Kidney (tissue), 14 donors: Measurements from ENCODE around the gene VAMP3. TPM values are rescaled to one million over a fixed set of nuclear protein-coding genes. Genes with fewer than 3 reads are reported as not detected.

ENCODE experiments used
- DNase-seq, 5 donors: peaks; one replicate each; pipeline ENCODE4 v3.0.0-alpha.2; 2013 to 2020
- FAIRE-seq: peaks from 2 replicates; lab custom pipeline; 2012; peaks lifted over from hg19 to GRCh38; lab: Jason Lieb, UNC
- H3K27ac ChIP-seq, 2 donors: one replicate each; pipeline ENCODE4 v1.7.0; 2013; ENCODE audit warnings: low read depth in 2 of 2, low read length in 2 of 2, inconsistent platforms in 1 of 2
- H3K27me3 ChIP-seq: one replicate; pipeline ENCODE4 v1.7.1; 2013; ENCODE audit warnings: low read length, inconsistent platforms; ENCODE audit not compliant: control insufficient read depth, insufficient read depth
- H3K36me3 ChIP-seq, 3 donors: one replicate each; pipeline versions ENCODE4 v1.7.0 to v1.7.1; 2013; ENCODE audit warnings: low read length in 3 of 3, control low read depth in 1 of 3, inconsistent platforms in 1 of 3; ENCODE audit not compliant: insufficient read depth in 3 of 3, control insufficient read depth in 2 of 3
- H3K4me1 ChIP-seq, 3 donors: one replicate each; pipeline versions ENCODE4 v1.7.0 to v1.7.1; 2013; ENCODE audit warnings: low read length in 3 of 3, inconsistent platforms in 1 of 3, low read depth in 1 of 3; ENCODE audit not compliant: control insufficient read depth in 2 of 3, insufficient read depth in 2 of 3
- H3K4me3 ChIP-seq, 3 donors: one replicate each; pipeline versions ENCODE4 v1.7.0 to v1.8.1; 2013; ENCODE audit warnings: low read length in 3 of 3, control low read depth in 1 of 3, inconsistent platforms in 1 of 3
- H3K9ac ChIP-seq, 3 donors: one replicate each; pipeline versions ENCODE4 v1.7.0 to v1.7.1; 2013; ENCODE audit warnings: low read length in 3 of 3, control low read depth in 1 of 3, inconsistent platforms in 1 of 3
- H3K9me3 ChIP-seq, 3 donors: one replicate each; pipeline versions ENCODE4 v1.7.0 to v1.7.1; 2013; ENCODE audit warnings: low read length in 3 of 3, control low read depth in 1 of 3, inconsistent platforms in 1 of 3; ENCODE audit not compliant: control insufficient read depth in 2 of 3, insufficient read depth in 1 of 3
- CTCF ChIP-seq: IDR thresholded peaks from 3 replicates; pipeline ENCODE4 v1.5.1; 2012; ENCODE audit warnings: mild to moderate bottlenecking, moderate library complexity, borderline replicate concordance; ENCODE audit not compliant: insufficient read depth; ENCODE audit errors: extremely low read depth
- intact Hi-C: fragments of 100-400 bp; cut with DNase I; formaldehyde crosslinking; loops from one replicate; pipeline ENCODE4 v1.11.1; 2022
- polyA plus RNA-seq: library from polyadenylated mRNA; stranded (reverse); fragments of 350-450 nt; fragmentation: Illumina TruSeq; extraction: RNeasy Lipid Tissue Mini Kit (QIAGEN cat#74804); gene quantifications from one replicate; pipeline ENCODE4 v1.2.3, GENCODE V29; 2014; ENCODE audit warnings: low read depth, low replicate concordance; ENCODE audit not compliant: insufficient read depth
- total RNA-seq: library from RNA; stranded (reverse); fragmentation: NEBNext Ultra II Directional; extraction: Animal tissue kit (Norgen Biotek cat#: 25700); gene quantifications from one replicate; pipeline ENCODE4 v1.2.1, GENCODE V29; 2021
- donor health status: control.
- donor health status: control.
- donor health status: control.
- donor health status: control.
- donor health status: control.
- donor health status: DM: yes; HTN: yes; CAD: no.
- donor health status: Normal renal cell carcinoma (clear cell type).

Gene VAMP3
- total and polyA plus RNA-seq, 2 donors from 2014 or later = 69.7 to 93.8 TPM

- intact Hi-C loops = no loop called here
- FAIRE-seq = no peak
- no peak overlapping the region for H3K27ac ChIP-seq
- no peak overlapping the region for H3K4me3 ChIP-seq
- no peaks in the 10 kb centered on the region for H3K27me3 ChIP-seq
- no peak overlapping the region for H3K9ac ChIP-seq
- H3K9me3 ChIP-seq = peaks cover 0 to 9% (median 0%) of the 10 kb centered on the region in 3 donors
- H3K4me1 ChIP-seq = no peaks in the 10 kb centered on the region
- peaks cover 0 to 58% (median 44%) of the 10 kb centered on the region in 3 donors for H3K36me3 ChIP-seq
- DNase-seq = no peak
- TF ChIP-seq CTCF = no peak
Measured at GRCh38 chr1:7811476-7811875, 40.4 kb downstream of the VAMP3 start.

DNA sequence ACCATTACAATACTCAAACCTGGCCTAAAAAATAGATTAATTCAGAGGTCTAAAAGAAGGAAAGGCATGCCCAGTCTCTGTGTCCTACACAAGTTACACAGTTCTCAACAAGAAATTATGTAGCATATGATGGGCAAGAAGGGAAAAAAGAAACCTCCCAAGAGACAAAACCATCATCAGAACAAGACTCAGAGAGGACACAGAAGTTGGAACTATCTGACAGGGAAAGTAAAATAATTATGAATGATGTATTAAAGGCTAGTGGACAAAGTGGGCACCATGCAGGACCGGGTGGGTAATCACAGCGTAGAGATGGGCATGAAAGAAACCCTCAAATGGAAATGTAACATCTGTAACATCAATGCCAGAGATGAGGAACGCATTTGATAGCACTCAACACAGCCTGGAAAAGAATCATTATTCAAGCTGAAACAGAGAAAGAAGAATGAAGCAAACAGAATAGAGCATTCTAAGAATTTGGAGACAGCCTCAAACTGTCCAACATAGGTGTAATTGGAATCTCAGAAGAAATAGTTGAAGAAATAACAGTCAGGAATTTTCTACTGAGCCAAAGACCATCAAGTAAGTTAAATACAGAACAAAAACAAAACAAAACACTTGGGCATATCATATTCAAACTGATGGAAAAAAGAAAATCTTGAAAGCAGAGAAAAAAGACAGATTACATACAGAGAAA lies 42.7 kb downstream of the VAMP3 start:
- intact Hi-C loops = no loop called here
- FAIRE-seq = no peak
- Histone ChIP-seq H3K9ac (no peak overlapping the region), H3K36me3 (peaks cover 0 to 55% (median 45%) of the 10 kb centered on the region in 3 donors), H3K4me3 (no peak overlapping the region), H3K4me1 (no peaks in the 10 kb centered on the region), H3K9me3 (peaks cover 0 to 9% (median 0%) of the 10 kb centered on the region in 3 donors), H3K27ac (no peak overlapping the region), H3K27me3 (no peaks in the 10 kb centered on the region)
- DNase-seq = no peak
- no peak for TF ChIP-seq CTCF

GRCh38 chr1:7821282-7821681 lies 50.2 kb downstream of the VAMP3 start:
- no peak for TF ChIP-seq CTCF
- H3K36me3 ChIP-seq = peaks cover 0 to 47% (median 43%) of the 10 kb centered on the region in 3 donors
- H3K4me3 ChIP-seq = no peak overlapping the region
- no peak overlapping the region for H3K9ac ChIP-seq
- H3K27me3 ChIP-seq = no peaks in the 10 kb centered on the region
- intact Hi-C loops = no loop called here
- DNase-seq = no peak
- no peak overlapping the region for H3K27ac ChIP-seq
- no peaks in the 10 kb centered on the region for H3K4me1 ChIP-seq
- no peak for FAIRE-seq
- no peaks in the 10 kb centered on the region for H3K9me3 ChIP-seq
